Neuron (in vitro differentiated cells): Measurements from ENCODE around the gene CRLF3.
"Not testable (repeated sequence)": the region's sequence is repeated elsewhere in the genome, so short reads cannot be mapped to it uniquely, and the experiment has no call there.

Source experiments
- H2AFZ ChIP-seq: one replicate; pipeline ENCODE4 v1.6.1; 2013; ENCODE audit warnings: low read depth, mild to moderate bottlenecking, inconsistent platforms, low read length, moderate library complexity
- H3K27me3 ChIP-seq: one replicate; pipeline ENCODE4 v1.6.1; 2013; ENCODE audit warnings: low read length; ENCODE audit not compliant: insufficient read depth
- H3K36me3 ChIP-seq: one replicate; pipeline ENCODE4 v1.6.1; 2013; ENCODE audit warnings: low read length; ENCODE audit not compliant: insufficient read depth
- H3K4me1 ChIP-seq: one replicate; pipeline ENCODE4 v1.6.1; 2013; ENCODE audit warnings: low read length; ENCODE audit not compliant: insufficient read depth
- H3K4me3 ChIP-seq: 2 replicates; pipeline ENCODE4 v1.5.1; 2013; ENCODE audit warnings: mild to moderate bottlenecking, low read length, moderate library complexity
- H3K9me3 ChIP-seq: one replicate; pipeline ENCODE4 v1.6.1; 2013; ENCODE audit warnings: low read length

CRLF3 gene

GRCh38 chr17:30805944-30806456 is 18.5 kb downstream of the CRLF3 start:
- Histone ChIP-seq H3K27me3 (no peaks in the 10 kb centered on the region), H2AFZ (no peak overlapping the region), H3K36me3 (peaks cover 26% of the 10 kb centered on the region), H3K4me1 (no peaks in the 10 kb centered on the region), H3K4me3 (no peak overlapping the region), H3K9me3 (no peaks in the 10 kb centered on the region)

GRCh38 chr17:30801671-30802070 is 22.8 kb downstream of the CRLF3 start:
- H3K36me3 ChIP-seq: peaks cover 43% of the 10 kb centered on the region
- H3K4me1 ChIP-seq: no peaks in the 10 kb centered on the region
- no peaks in the 10 kb centered on the region for H3K27me3 ChIP-seq

GRCh38 chr17:30796016-30796415 is 28.5 kb downstream of the CRLF3 start:
- H3K36me3 ChIP-seq: peaks cover 62% of the 10 kb centered on the region
- no peaks in the 10 kb centered on the region for H3K9me3 ChIP-seq
- no peak overlapping the region for H3K4me3 ChIP-seq
- no peak overlapping the region for H2AFZ ChIP-seq
- no peaks in the 10 kb centered on the region for H3K4me1 ChIP-seq
- no peaks in the 10 kb centered on the region for H3K27me3 ChIP-seq

More at GRCh38 chr17:30801671-30802070, 22.8 kb downstream of the CRLF3 start:
- no peak overlapping the region for H3K4me3 ChIP-seq
- no peak overlapping the region for H2AFZ ChIP-seq
- no peaks in the 10 kb centered on the region for H3K9me3 ChIP-seq

GRCh38 chr17:30794372-30794771 is 30.1 kb downstream of the CRLF3 start:
- H3K36me3 ChIP-seq: peaks cover 64% of the 10 kb centered on the region
- H3K4me1 ChIP-seq: no peaks in the 10 kb centered on the region
- H3K4me3 ChIP-seq: no peak overlapping the region
- no peak overlapping the region for H2AFZ ChIP-seq
- no peaks in the 10 kb centered on the region for H3K9me3 ChIP-seq
- no peaks in the 10 kb centered on the region for H3K27me3 ChIP-seq

GRCh38 chr17:30793282-30793977 is 31.1 kb downstream of the CRLF3 start:
- Histone ChIP-seq H3K36me3 (peaks cover 71% of the 10 kb centered on the region), H3K27me3 (no peaks in the 10 kb centered on the region)

GRCh38 chr17:30790279-30790678 is 34.2 kb downstream of the CRLF3 start:
- Histone ChIP-seq H2AFZ (no peak overlapping the region), H3K36me3 (peaks cover 71% of the 10 kb centered on the region), H3K4me1 (peaks cover 3% of the 10 kb centered on the region)

More at GRCh38 chr17:30793282-30793977, 31.1 kb downstream of the CRLF3 start:
- Histone ChIP-seq H3K4me1 (peaks cover 3% of the 10 kb centered on the region), H2AFZ (no peak overlapping the region), H3K4me3 (no peak overlapping the region), H3K9me3 (no peaks in the 10 kb centered on the region)

GRCh38 chr17:30788918-30789317 is 35.6 kb downstream of the CRLF3 start:
- H3K36me3 ChIP-seq: peaks cover 70% of the 10 kb centered on the region
- H2AFZ ChIP-seq: no peak overlapping the region
- H3K4me3 ChIP-seq: no peak overlapping the region
- H3K27me3 ChIP-seq: no peaks in the 10 kb centered on the region
- no peaks in the 10 kb centered on the region for H3K9me3 ChIP-seq
- peaks cover 3% of the 10 kb centered on the region for H3K4me1 ChIP-seq

More at GRCh38 chr17:30790279-30790678, 34.2 kb downstream of the CRLF3 start:
- H3K27me3 ChIP-seq: no peaks in the 10 kb centered on the region
- H3K4me3 ChIP-seq: no peak overlapping the region
- H3K9me3 ChIP-seq: no peaks in the 10 kb centered on the region

- peaks cover 54% of the 10 kb centered on the region for H3K36me3 ChIP-seq
- H3K4me3 ChIP-seq: no peak overlapping the region
Measured at GRCh38 chr17:30782206-30782605, 42.3 kb downstream of the CRLF3 start.

GRCh38 chr17:30780343-30780742 is 44.1 kb downstream of the CRLF3 start:
- Histone ChIP-seq H3K9me3 (no peaks in the 10 kb centered on the region), H3K4me1 (no peaks in the 10 kb centered on the region), H3K4me3 (no peak overlapping the region), H2AFZ (no peak overlapping the region), H3K27me3 (no peaks in the 10 kb centered on the region), H3K36me3 (peaks cover 50% of the 10 kb centered on the region)

More at GRCh38 chr17:30782206-30782605, 42.3 kb downstream of the CRLF3 start:
- H3K9me3 ChIP-seq: no peaks in the 10 kb centered on the region
- no peaks in the 10 kb centered on the region for H3K27me3 ChIP-seq
- H2AFZ ChIP-seq: no peak overlapping the region
- H3K4me1 ChIP-seq: no peaks in the 10 kb centered on the region

GRCh38 chr17:30768771-30769170 is 55.7 kb downstream of the CRLF3 start:
- peaks cover 43% of the 10 kb centered on the region for H3K36me3 ChIP-seq
- not testable (repeated sequence) for H3K9me3 ChIP-seq

GRCh38 chr17:30767641-30768404 is 56.7 kb downstream of the CRLF3 start:
- not testable (repeated sequence) for H2AFZ ChIP-seq, H3K9me3 ChIP-seq, H3K4me1 ChIP-seq, H3K27me3 ChIP-seq, H3K4me3 ChIP-seq
- peaks cover 44% of the 10 kb centered on the region for H3K36me3 ChIP-seq

More at GRCh38 chr17:30768771-30769170, 55.7 kb downstream of the CRLF3 start:
- H2AFZ ChIP-seq, H3K4me3 ChIP-seq, H3K27me3 ChIP-seq, H3K4me1 ChIP-seq: not testable (repeated sequence)

- Histone ChIP-seq H2AFZ (no peak overlapping the region), H3K27me3 (no peaks in the 10 kb centered on the region), H3K36me3 (peaks cover 44% of the 10 kb centered on the region), H3K4me1 (no peaks in the 10 kb centered on the region), H3K9me3 (no peaks in the 10 kb centered on the region), H3K4me3 (no peak overlapping the region)
Measured at GRCh38 chr17:30761060-30761459, 63.4 kb downstream of the CRLF3 start.

- H3K9me3 ChIP-seq, H2AFZ ChIP-seq, H3K4me3 ChIP-seq, H3K4me1 ChIP-seq, H3K27me3 ChIP-seq: not testable (repeated sequence)
- peaks cover 48% of the 10 kb centered on the region for H3K36me3 ChIP-seq
Measured at GRCh38 chr17:30753291-30753690, 71.2 kb downstream of the CRLF3 start.
